SK-N-SH treated with all-trans-retinoic acid at 6 μM for 48 hours (cell line): Measurements from ENCODE around the gene TRAIP.

ENCODE experiments used
- ARNTL ChIP-seq: fragments of 450-650 bp; formaldehyde crosslinking; IDR thresholded peaks from 2 replicates; pipeline ENCODE4 v1.5.0; 2020; ENCODE audit warnings: low read depth, mild to moderate bottlenecking, moderate library complexity, borderline replicate concordance
- CREB5 ChIP-seq: fragments of 250-450 bp; sonication (Bioruptor Pico); IDR thresholded peaks from 2 replicates; pipeline ENCODE4 v1.5.1; 2020; ENCODE audit warnings: low read depth, mild to moderate bottlenecking, moderate library complexity
- ESRRG ChIP-seq: fragments of 250-450 bp; sonication (Bioruptor Pico); IDR thresholded peaks from 2 replicates; pipeline ENCODE4 v1.6.1; 2021; ENCODE audit warnings: mild to moderate bottlenecking
- OSR1 ChIP-seq: fragments of 250-450 bp; sonication (Bioruptor Pico); IDR thresholded peaks from 2 replicates; pipeline ENCODE4 v1.8.0; 2022; ENCODE audit warnings: moderate library complexity, mild to moderate bottlenecking, inconsistent platforms
- PATZ1 ChIP-seq: fragments of 250-450 bp; sonication (Bioruptor Pico); IDR thresholded peaks from 2 replicates; pipeline ENCODE4 v1.8.0; 2020; ENCODE audit warnings: mild to moderate bottlenecking, moderate library complexity, borderline replicate concordance
- POU6F1 ChIP-seq: fragments of 250-450 bp; sonication (Bioruptor Pico); IDR thresholded peaks from 2 replicates; pipeline ENCODE4 v1.8.0; 2021; ENCODE audit warnings: low read depth, mild to moderate bottlenecking, moderate library complexity, borderline replicate concordance
- PPARA ChIP-seq: fragments of 250-450 bp; sonication (Bioruptor Pico); IDR thresholded peaks from 2 replicates; pipeline ENCODE4 v1.5.0; 2020; ENCODE audit warnings: mild to moderate bottlenecking, borderline replicate concordance
- RARB ChIP-seq: fragments of 250-450 bp; sonication (Bioruptor Pico); IDR thresholded peaks from 2 replicates; pipeline ENCODE4 v1.8.0; 2021; ENCODE audit warnings: mild to moderate bottlenecking, moderate library complexity
- TCF4 ChIP-seq: fragments of 250-450 bp; sonication (Bioruptor Pico); IDR thresholded peaks from 2 replicates; pipeline ENCODE4 v1.8.0; 2021; ENCODE audit warnings: mild to moderate bottlenecking, moderate library complexity, borderline replicate concordance
- TOX ChIP-seq: fragments of 250-450 bp; sonication (Bioruptor Pico); IDR thresholded peaks from 2 replicates; pipeline ENCODE4 v1.8.0; 2021; ENCODE audit warnings: mild to moderate bottlenecking, moderate library complexity, borderline replicate concordance
- ZC3H10 ChIP-seq: fragments of 250-450 bp; sonication (Bioruptor Pico); IDR thresholded peaks from 2 replicates; pipeline ENCODE4 v1.5.1; 2021; ENCODE audit warnings: mild to moderate bottlenecking, moderate library complexity
- ZFP3 ChIP-seq: fragments of 250-450 bp; sonication (Bioruptor Pico); IDR thresholded peaks from 2 replicates; pipeline ENCODE4 v1.5.0; 2020; ENCODE audit warnings: mild to moderate bottlenecking, moderate library complexity
- ZFP30 ChIP-seq: fragments of 450-650 bp; formaldehyde crosslinking; IDR thresholded peaks from 2 replicates; pipeline ENCODE4 v1.5.0; 2022; ENCODE audit warnings: mild to moderate bottlenecking, moderate library complexity
- ZNF565 ChIP-seq: fragments of 450-650 bp; formaldehyde crosslinking; conservative IDR thresholded peaks from 2 replicates; pipeline ENCODE4 v1.5.0; 2020; ENCODE audit warnings: low read depth, mild to moderate bottlenecking, moderate library complexity

- TF ChIP-seq ESRRG (CRISPR knock-in tag) (no peak), PATZ1 (CRISPR knock-in tag) (no peak), RARB (no peak), PPARA (CRISPR knock-in tag) (no peak), ARNTL (no peak), TOX (CRISPR knock-in tag) (no peak), CREB5 (no peak), ZC3H10 (CRISPR knock-in tag) (no peak), ZNF565 (CRISPR knock-in tag) (no peak), POU6F1 (CRISPR knock-in tag) (no peak), ZFP30 (CRISPR knock-in tag) (no peak), ZFP3 (CRISPR knock-in tag) (no peak), OSR1 (CRISPR knock-in tag) (no peak), TCF4 (no peak)
Measured at GRCh38 chr3:49877716-49878115, 21.4 kb upstream of the TRAIP start.
